DMS53 treated with DMSO at 0.1 percent for 48 hours (cell line): Measurements from ENCODE around the gene ATP13A1.
A peak's percentile ranks its signal among the peaks of the same experiment; 100 is the strongest.
"Not testable (repeated sequence)": the region's sequence is repeated elsewhere in the genome, so short reads cannot be mapped to it uniquely, and the experiment has no call there.

ENCODE experiments used
- DNase-seq: peaks from one replicate; lab custom pipeline; 2025; ENCODE audit not compliant: unreplicated experiment; lab: John Stamatoyannopoulos, UW

Gene ATP13A1

GRCh38 chr19:19624032-19624570, 39.4 kb downstream of the ATP13A1 start:
- DNase-seq: no peak

GRCh38 chr19:19623383-19623782, 40.1 kb downstream of the ATP13A1 start:
- DNase-seq: no peak

- no peak for DNase-seq
Observed at GRCh38 chr19:19619849-19620210, 43.6 kb downstream of the ATP13A1 start.

GRCh38 chr19:19619181-19619848, 44.2 kb downstream of the ATP13A1 start:
- DNase-seq: no peak

DNA sequence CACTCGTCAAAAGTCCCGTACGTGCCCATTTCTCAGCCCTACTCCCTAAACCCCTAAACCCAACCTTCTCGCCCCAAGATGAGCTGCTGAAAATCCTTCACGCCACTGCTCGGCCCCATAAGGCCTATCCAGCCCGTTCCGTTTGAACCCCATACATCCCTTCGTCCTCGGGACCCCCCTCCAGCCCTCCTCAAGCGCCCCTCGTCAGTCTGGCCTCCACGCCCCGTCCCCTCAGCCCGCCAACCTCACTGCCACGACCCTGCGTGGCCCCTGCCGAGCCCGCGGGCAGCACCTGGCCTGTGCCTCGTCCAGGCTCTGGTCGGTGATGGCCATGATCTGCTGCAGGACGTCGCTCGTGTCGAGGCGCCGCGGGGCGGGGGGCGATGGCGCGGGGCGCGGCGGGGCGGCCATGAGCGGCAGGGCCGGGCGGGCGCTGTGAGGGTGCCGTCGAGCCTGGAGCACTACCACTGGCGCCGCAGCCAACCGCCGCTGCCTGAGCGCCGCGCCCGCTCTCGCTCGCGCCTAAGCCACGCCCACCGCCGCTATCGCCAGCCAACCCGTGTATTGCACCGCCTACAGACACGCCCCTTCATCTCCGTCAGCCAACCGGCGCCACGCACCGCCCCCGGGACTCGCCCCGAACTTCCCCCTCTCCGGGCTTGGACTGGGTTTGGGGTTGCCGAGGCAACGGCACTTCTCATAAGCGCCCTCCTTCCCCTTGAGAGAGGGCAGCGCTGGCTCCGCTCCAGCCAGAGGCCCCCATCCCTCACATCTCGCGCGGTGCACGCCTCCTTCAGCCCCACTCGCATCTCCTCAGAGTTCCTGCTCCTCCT, 45.0 kb downstream of the ATP13A1 start, which contains the start of gene PBX4:
PBX4 (minus strand) TSS at position 469 of the 833 bp plus-strand sequence; CDS start at position 411, 58 bp downstream.
- peak; percentile 71 for DNase-seq

- DNase-seq: no peak
Observed at GRCh38 chr19:19615086-19615485, 48.4 kb downstream of the ATP13A1 start.

GRCh38 chr19:19613506-19613905, 50.0 kb downstream of the ATP13A1 start:
- DNase-seq: no peak

DNA sequence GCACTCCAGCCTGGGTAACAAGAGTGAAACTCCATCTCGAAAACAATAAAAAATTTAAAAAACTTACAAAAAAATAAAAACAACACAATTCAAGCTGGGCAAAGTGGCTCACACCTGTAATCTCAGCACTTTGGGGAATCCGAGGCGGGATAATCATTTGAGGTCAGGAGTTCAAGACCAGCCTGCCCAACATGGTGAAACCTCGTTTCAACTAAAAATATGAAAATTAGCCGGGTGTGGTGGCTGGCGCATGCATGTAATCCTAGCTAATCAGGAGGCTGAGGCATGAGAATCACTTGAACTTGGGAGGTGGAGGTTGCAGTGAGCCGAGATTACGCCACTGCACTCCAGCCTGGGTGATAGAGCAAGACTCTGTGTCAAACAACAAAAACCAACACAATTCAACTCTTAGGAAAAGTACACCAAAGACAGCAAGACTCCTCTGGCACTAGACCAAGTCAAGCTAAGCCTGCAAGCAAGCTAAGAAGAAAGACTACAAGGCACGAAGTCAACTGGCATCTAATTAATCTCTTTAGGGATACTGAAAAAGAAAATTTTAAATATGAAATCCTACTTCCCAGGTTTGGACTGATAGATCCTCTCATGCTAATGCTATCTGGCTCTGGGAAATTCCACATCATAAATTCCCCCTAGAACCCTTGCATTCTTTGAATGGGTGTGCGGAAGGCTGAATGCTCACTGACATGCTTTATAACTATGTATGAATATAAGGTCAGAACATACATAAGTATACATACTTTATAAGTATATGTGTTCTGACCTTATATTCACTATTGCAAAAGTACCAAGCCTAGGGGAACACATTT, 52.9 kb downstream of the ATP13A1 start:
- DNase-seq: no peak

- DNase-seq: not testable (repeated sequence)
Observed at GRCh38 chr19:19606686-19607085, 56.8 kb downstream of the ATP13A1 start.

- DNase-seq: peak; percentile 21
Observed at GRCh38 chr19:19606021-19606420, 57.5 kb downstream of the ATP13A1 start.

GRCh38 chr19:19602713-19603324, 60.7 kb downstream of the ATP13A1 start:
- DNase-seq: no peak

- no peak for DNase-seq
Observed at GRCh38 chr19:19602136-19602712, 61.3 kb downstream of the ATP13A1 start.

GRCh38 chr19:19600793-19601330, 62.6 kb downstream of the ATP13A1 start:
- DNase-seq: no peak

DNA sequence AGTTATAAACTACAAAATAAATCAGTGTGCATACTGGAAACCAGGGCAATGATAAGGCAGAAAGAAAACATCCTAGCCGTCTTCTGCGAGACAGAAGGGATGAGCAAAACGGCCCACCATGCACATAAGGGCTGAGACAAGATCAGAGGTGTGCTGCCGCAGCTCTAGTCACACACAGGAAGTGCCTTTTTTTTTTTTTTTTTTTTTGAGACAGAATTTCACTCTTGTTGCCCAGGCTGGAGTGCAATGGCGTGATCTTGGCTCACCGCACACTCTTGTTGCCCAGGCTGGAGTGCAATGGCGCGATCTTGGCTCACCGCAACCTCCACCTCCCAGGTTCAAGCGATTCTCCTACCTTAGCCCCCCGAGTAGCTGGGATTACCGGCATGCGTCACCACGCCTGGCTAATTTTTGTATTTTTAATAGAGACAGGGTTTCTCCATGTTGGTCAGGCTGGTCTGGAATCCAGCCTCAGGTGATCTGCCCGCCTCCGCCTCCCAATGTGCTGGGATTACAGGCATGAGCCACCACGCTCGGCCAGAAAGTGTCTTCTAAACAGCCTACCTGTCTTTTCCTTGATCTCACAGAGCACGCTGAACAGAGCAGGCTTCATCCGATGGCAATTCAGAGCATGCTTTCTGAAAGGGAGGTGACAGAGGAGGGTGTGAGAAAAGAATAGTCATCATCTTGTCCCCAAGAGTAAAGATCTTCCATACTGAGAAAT, 64.6 kb downstream of the ATP13A1 start:
- not testable (repeated sequence) for DNase-seq

- no peak for DNase-seq
Observed at GRCh38 chr19:19597809-19598306, 65.6 kb downstream of the ATP13A1 start.
